Right renal pelvis (tissue), 4 donors: ENCODE results near the gene SLC35B4. TPM values are rescaled to one million over a fixed set of nuclear protein-coding genes. Genes with fewer than 3 reads are reported as not detected.
A peak's percentile ranks its signal among the peaks of the same experiment; 100 is the strongest.

ENCODE experiments used
- DNase-seq, 4 donors: peaks; one replicate each; pipeline ENCODE4 v3.0.0-alpha.2; 2013; ENCODE audit warnings: low read depth in 4 of 4, low spot score in 3 of 4, missing footprints in 1 of 4
- polyA plus RNA-seq, 4 donors: library from polyadenylated mRNA; unstranded; fragments of 120-200 nt; gene quantifications; one replicate each; pipeline ENCODE4 v1.2.1, GENCODE V29; 2013; ENCODE audit not compliant: insufficient read length in 4 of 4

Gene SLC35B4
- 10 to 100 TPM; 22.9 to 26.1 (median 25.8) TPM for polyA plus RNA-seq

GRCh38 chr7:134316539-134317344, at the start of gene SLC35B4:
Gene SLC35B4 (minus strand): TSS chr7:134316930. CDS start chr7:134316751, 179 bp downstream.
- peak; percentile 91 to 95 (median 92) for DNase-seq

GRCh38 chr7:134366481-134366880, 49.8 kb upstream of the SLC35B4 start:
- DNase-seq = no peak

- no peak for DNase-seq
These were observed 48.8 kb upstream of the SLC35B4 start for GRCh38 chr7:134365341-134366054.

GRCh38 chr7:134364619-134365037, 47.9 kb upstream of the SLC35B4 start:
- no peak for DNase-seq

- DNase-seq = no peak
These were observed 46.1 kb upstream of the SLC35B4 start for GRCh38 chr7:134362587-134363483.

GRCh38 chr7:134359787-134360432, 43.2 kb upstream of the SLC35B4 start:
- no peak for DNase-seq

- no peak for DNase-seq
These were observed 40.8 kb upstream of the SLC35B4 start for GRCh38 chr7:134357486-134357885.

- DNase-seq = no peak
These were observed 39.7 kb upstream of the SLC35B4 start for GRCh38 chr7:134356421-134356936.

- peak in 1 of 4 donors; percentile 22 for DNase-seq
These were observed 39.2 kb upstream of the SLC35B4 start for GRCh38 chr7:134355927-134356326.

GRCh38 chr7:134355004-134355525, 38.3 kb upstream of the SLC35B4 start:
- no peak for DNase-seq

GRCh38 chr7:134353411-134353810, 36.7 kb upstream of the SLC35B4 start:
- DNase-seq = no peak

- DNase-seq = no peak
These were observed 34.7 kb upstream of the SLC35B4 start for GRCh38 chr7:134351424-134351823.

GRCh38 chr7:134350709-134351108, 34.0 kb upstream of the SLC35B4 start:
- no peak for DNase-seq

- no peak for DNase-seq
These were observed 30.8 kb upstream of the SLC35B4 start for GRCh38 chr7:134347567-134347966.

GRCh38 chr7:134343796-134344195, 27.1 kb upstream of the SLC35B4 start:
- no peak for DNase-seq

- no peak for DNase-seq
These were observed 26.4 kb upstream of the SLC35B4 start for GRCh38 chr7:134343136-134343535.

- no peak for DNase-seq
These were observed 22.7 kb upstream of the SLC35B4 start for GRCh38 chr7:134339475-134339874.

GRCh38 chr7:134337980-134338379, 21.2 kb upstream of the SLC35B4 start:
- no peak for DNase-seq

GRCh38 chr7:134334408-134334807, 17.7 kb upstream of the SLC35B4 start:
- DNase-seq = no peak

GRCh38 chr7:134333943-134334342, 17.2 kb upstream of the SLC35B4 start:
- no peak for DNase-seq
